GM19193 (cell line): Measurements from ENCODE around the gene CLDN20.

Experiments
- POLR2A ChIP-seq: IDR thresholded peaks from 4 replicates; pipeline ENCODE4 v1.6.1; 2011; ENCODE audit not compliant: insufficient read depth, insufficient read length; ENCODE audit errors: extremely low read depth

Gene CLDN20

GRCh38 chr6:155314773-155315515, 51.1 kb downstream of the CLDN20 start:
- TF ChIP-seq POLR2A, result no peak

GRCh38 chr6:155315516-155315871, 51.7 kb downstream of the CLDN20 start:
- no peak for TF ChIP-seq POLR2A

- TF ChIP-seq POLR2A, result no peak
Observed at GRCh38 chr6:155316419-155316818, 52.6 kb downstream of the CLDN20 start.

GRCh38 chr6:155317186-155317585, 53.4 kb downstream of the CLDN20 start:
- TF ChIP-seq POLR2A, result no peak

- TF ChIP-seq POLR2A, result no peak
Observed at GRCh38 chr6:155319902-155320301, 56.1 kb downstream of the CLDN20 start.

GRCh38 chr6:155324172-155324571, 60.4 kb downstream of the CLDN20 start:
- TF ChIP-seq POLR2A, result no peak

- TF ChIP-seq POLR2A, result no peak
Observed at GRCh38 chr6:155324993-155325392, 61.2 kb downstream of the CLDN20 start.

- TF ChIP-seq POLR2A, result no peak
Observed at GRCh38 chr6:155325700-155326516, 62.1 kb downstream of the CLDN20 start.
